Spleen (tissue), 7 donors: ENCODE measurements around the gene PLXNB1.

Experiments
- CTCF ChIP-seq, 11 experiments: fragments of 200-600 bp in 7 of 11; fragments of 450-650 bp in 4 of 11; sonication (generic) in 4 of 11; IDR thresholded peaks in 8 of 11; conservative IDR thresholded peaks in 3 of 11; 1 replicate in 7 of 11; 2 replicates in 4 of 11; pipeline versions ENCODE4 v1.4.0 to v1.8.0; 2016 to 2021; ENCODE audit warnings: antibody characterized with exemption in 11 of 11, inconsistent platforms in 4 of 11, mild to moderate bottlenecking in 1 of 11
- POLR2AphosphoS5 ChIP-seq, 3 donors: sonication (generic); formaldehyde crosslinking; IDR thresholded peaks; one replicate each; pipeline ENCODE4 v1.5.1; 2017; ENCODE audit warnings: antibody characterized with exemption in 3 of 3
- donor health status: DM: no; HTN: no; CAD: no; lungs with moderate emphysema.
- donor health status: DM: no; HTN: no; CAD: no.
- donor health status: DM: no; HTN: no; CAD: no.

GRCh38 chr3:48394391-48394790 is 35.5 kb downstream of the PLXNB1 start:
- TF ChIP-seq CTCF (IDR thresholded peaks at IDR 0.05 in 8 of 11, conservative IDR thresholded peaks at IDR 0.05 in 3 of 11) = no peak
- no peak for TF ChIP-seq POLR2AphosphoS5 (IDR thresholded peaks at IDR 0.05)
